Raji (cell line): Measurements from ENCODE around the gene CHST5.

Experiments
- POLR2A ChIP-seq: IDR thresholded peaks from 2 replicates; pipeline ENCODE4 v1.6.1; 2011; ENCODE audit warnings: low read depth, low read length, control low read depth; ENCODE audit not compliant: insufficient read depth

The CHST5 gene

GRCh38 chr16:75556431-75556950, 20.6 kb upstream of the CHST5 start:
- TF ChIP-seq POLR2A: no peak

- TF ChIP-seq POLR2A: peak; percentile 94
These were observed 20.0 kb upstream of the CHST5 start, which contains the start of gene TMEM231 for GRCh38 chr16:75555707-75556430. Gene TMEM231, minus strand, starts transcription at chr16:75556252. Its CDS starts 43 bp downstream, at chr16:75556209.

GRCh38 chr16:75555213-75555706, 19.4 kb upstream of the CHST5 start:
- peak; percentile 54; the same call in 1 of the 2 replicates for TF ChIP-seq POLR2A

- TF ChIP-seq POLR2A: no peak
These were observed 17.0 kb upstream of the CHST5 start for GRCh38 chr16:75552951-75553350.

- TF ChIP-seq POLR2A: no peak
These were observed 14.3 kb upstream of the CHST5 start for GRCh38 chr16:75550211-75550662.

GRCh38 chr16:75546293-75546692, 10.4 kb upstream of the CHST5 start:
- TF ChIP-seq POLR2A: no peak

GRCh38 chr16:75541236-75541635, 5.3 kb upstream of the CHST5 start:
- no peak for TF ChIP-seq POLR2A

- TF ChIP-seq POLR2A: no peak
These were observed 1.9 kb upstream of the CHST5 start for GRCh38 chr16:75537776-75538175.

GRCh38 chr16:75535211-75535843, 581 bp downstream of the CHST5 start:
- no peak for TF ChIP-seq POLR2A

GRCh38 chr16:75534560-75535205, 1.2 kb downstream of the CHST5 start:
- TF ChIP-seq POLR2A: no peak

- TF ChIP-seq POLR2A: no peak
These were observed 3.1 kb downstream of the CHST5 start for GRCh38 chr16:75532791-75533190.

- no peak for TF ChIP-seq POLR2A
These were observed 3.7 kb downstream of the CHST5 start for GRCh38 chr16:75532142-75532765.

GRCh38 chr16:75529959-75530358, 5.9 kb downstream of the CHST5 start:
- no peak for TF ChIP-seq POLR2A

- no peak for TF ChIP-seq POLR2A
These were observed 6.6 kb downstream of the CHST5 start for GRCh38 chr16:75529056-75529905.
